ENCODE data around the gene CR1L. TPM values are rescaled to one million over a fixed set of nuclear protein-coding genes. Genes with fewer than 3 reads are reported as not detected.
"Not testable (repeated sequence)": the region's sequence is repeated elsewhere in the genome, so short reads cannot be mapped to it uniquely, and the experiment has no call there.

The CR1L gene
- total RNA-seq, 1 donor from 2014 or later, result 0.43 TPM

DNA sequence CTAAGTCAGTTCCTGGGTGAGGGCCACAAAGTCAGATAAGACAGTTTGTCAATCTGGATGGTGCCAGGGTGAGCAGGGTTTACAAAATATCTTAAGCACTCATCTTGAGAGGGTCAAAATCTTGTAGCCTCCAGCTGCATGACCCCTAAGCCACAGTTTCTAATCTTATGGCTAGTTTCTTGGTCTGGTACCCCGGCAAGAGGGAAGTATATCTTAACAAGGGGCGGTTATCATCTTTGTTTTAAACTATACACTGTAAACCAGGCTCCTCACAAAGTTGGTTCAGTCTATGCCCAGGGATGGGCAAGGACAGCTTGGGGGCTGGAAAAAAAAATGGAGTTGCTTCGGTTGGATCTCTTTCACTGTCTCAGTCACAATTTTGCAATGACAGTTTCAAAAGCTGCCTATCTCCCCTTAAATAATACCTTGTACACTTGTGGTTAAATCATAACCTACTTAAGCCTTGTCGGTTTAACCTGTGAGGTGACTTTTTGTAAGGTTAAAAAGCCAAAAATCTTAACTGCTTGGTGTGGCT, 99.1 kb downstream of the CR1L start:
- DNase-seq (ENCODE audit: low spot score) (no peak), ATAC-seq (no peak)

DNA sequence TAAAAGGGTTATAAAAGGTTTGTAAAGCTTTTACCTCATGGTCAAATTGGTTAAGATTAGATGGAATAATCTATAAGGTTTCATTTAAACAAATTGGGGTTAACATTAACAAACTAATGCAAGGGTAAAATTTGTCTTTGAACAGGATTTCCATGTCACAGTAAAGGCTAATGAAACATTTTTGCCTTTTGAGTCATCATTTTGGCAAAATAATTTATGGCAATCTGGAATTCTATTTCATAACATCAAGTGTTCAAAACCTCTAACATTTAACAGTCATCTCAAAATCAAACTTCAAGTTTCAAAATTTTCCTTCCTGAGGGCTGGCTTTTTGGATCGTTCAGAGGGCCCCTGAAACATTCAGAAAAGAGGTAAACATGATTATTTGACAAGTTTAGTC, 100.4 kb downstream of the CR1L start:
- DNase-seq (ENCODE audit: low spot score) (no peak), ATAC-seq (no peak)

DNA sequence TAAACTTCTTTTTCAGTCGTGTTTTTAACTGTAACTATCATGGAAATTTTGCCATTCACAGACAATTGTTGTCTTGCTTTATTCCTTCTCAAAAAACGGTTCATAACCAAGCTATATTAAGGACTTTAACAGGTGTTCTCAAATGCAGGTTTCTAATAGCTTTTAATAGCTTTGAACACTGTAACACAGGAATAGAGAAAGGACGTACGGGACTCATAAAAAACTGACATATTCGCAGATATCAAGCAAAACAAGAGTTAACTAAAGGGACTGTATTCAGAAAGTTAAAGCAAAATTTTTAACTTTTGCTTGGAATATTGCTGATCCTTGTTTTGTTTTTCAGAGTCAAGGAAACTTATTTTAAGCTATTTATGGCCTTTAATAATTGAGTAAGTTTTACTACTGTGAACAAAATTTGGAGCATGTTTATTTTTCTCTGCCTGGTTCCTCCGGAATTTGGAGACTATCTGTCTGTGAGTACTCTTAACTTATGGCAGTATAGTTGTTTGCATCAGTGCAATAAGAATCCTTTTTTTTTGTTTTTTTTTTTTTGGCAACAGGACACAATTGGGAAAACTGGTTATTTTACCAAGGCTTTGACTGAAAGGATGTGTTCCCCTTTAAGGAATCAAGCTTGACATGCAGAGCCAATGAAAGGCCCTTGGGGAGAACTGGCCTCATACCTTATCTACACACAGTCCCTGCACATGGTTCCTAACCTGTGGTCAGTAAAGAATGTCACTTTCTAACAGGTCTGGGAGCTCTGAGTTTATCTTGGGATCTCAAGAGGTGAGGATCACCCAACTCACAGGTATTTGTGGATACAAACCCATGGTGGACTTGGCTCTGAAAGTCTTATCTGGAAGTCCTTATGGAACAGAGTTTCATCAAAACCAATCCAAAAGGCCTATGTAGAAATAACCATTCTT, 101.2 kb downstream of the CR1L start:
- ATAC-seq, result no peak
- DNase-seq (ENCODE audit: low spot score), result no peak

DNA sequence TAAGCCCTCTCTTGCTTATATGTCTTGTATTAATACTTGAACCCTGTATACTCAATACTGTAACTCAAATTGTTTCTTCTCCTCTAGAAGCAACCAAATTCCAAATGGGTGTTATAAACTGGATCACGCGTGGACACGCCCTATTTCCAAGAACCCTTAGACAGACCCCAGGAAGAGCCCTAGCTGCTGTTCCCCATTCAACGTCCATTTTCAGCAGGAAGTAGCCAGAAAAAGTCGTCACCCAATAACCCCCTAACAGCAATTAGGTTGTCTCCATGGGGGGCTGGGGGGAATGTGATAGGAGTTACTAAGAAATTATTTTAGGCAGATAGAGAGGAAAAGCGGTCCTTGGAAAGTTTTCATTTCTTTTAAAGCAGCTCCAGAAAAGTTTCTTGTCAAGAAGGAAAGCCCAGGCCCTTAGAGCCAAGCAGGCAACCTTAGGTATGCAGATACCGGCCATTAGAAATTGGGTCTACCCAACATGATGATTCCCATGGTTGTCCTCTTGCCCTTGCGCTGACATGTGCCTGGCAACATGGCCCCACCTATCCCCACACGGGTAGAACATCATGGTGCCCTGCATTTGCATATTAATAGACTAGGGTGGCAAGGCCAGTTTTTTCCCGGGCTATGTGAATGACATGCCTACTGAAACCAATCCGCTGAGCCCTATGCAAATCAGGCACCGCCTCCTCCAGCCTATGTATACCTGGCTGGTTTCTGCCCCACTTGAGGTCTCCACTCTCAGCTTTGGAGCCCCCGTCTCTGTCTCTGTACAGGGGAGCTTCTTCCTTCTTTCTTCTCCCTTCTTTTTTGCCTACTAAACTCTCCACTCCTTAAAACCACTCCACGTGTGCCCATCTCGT, 102.9 kb downstream of the CR1L start:
- DNase-seq (ENCODE audit: low spot score), result no peak

DNA sequence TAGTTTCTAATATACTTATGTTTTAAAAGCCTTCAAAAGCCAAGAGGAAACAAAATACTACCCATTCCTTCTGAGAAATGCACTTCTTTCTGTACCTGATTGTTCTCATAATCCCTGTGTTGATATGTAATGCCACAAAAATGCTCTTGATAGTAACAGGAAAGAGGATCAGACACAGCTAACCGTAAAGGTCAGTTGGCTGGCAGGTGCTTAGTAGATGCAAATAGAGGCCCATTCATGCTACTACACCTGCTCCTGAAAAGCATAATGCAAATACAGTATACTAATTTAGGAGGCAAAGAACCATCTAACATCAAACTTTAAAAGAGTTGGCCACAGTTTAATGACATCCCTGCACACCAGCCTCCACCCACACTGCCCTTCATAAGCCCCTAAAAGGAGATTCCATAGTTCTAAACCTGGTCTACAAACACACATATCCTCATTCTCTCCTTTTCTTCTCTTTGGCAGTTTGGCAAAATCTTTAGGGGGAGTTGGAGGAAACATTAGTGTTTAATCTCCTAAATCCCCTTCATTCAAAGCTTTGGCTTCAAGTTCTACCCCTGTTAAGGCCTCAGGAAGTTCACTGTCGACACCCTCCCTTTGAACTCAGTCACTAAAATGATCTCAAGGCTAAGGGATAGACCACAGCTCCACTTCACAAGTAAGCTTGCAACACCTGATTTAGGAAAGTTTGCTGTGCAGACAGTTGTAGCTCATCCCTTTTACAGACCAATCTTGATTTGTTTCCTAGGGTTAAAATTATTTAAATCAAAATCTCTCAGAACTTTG, 104.0 kb downstream of the CR1L start:
- ATAC-seq (no peak), DNase-seq (ENCODE audit: low spot score) (no peak)

More for the DNA sequence above, 102.9 kb downstream of the CR1L start:
- no peak for ATAC-seq

DNA sequence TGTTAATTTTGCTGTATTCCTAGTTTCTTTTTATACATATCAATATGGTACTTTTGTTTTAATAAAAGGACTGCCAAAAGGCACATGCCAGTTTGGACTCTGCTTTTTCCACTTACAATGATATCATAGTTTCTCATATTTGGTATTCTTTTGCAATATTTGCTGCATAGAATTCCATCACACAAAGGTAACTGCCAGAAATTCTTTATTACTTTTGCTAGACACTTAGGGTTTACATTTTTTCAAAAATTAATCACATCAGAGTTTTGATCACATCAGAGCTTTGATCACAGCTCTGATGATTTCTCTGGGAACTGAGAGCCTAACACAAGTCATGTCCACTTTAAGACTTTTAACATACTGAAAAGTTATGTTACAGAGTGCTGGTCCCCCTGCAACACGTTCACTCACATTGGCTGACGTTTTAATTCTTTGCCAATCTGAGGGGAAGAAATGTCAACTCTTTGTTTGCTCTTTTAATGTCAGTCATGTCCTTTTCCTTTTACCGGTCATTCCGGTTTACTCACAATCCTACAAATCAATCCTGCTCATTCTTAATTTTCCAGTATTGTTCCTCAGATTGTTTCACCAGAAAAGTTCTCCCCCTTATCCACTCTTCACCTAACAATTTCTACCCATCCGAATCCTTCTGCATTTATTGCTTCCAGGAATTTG, 105.8 kb downstream of the CR1L start:
- DNase-seq (ENCODE audit: low spot score) (no peak), ATAC-seq (no peak)

DNA sequence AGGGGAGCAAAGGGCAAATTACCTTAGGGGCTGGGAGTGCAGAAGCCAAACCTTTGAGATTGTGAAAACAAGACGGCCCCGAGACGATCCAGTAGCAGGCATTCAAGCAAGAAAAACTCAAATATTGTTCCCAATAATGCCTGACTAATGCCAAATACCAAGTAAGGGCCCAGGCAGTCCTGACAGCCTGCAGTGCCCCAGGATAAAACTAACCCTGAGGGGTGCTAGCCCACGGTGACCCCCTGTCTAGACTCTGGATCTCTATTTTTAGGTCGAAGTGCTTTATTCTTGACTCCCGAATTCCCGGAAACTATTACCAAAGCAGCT, 106.5 kb downstream of the CR1L start:
- ATAC-seq, result peak; percentile 2
- not testable (repeated sequence) for DNase-seq (ENCODE audit: low spot score)

DNA sequence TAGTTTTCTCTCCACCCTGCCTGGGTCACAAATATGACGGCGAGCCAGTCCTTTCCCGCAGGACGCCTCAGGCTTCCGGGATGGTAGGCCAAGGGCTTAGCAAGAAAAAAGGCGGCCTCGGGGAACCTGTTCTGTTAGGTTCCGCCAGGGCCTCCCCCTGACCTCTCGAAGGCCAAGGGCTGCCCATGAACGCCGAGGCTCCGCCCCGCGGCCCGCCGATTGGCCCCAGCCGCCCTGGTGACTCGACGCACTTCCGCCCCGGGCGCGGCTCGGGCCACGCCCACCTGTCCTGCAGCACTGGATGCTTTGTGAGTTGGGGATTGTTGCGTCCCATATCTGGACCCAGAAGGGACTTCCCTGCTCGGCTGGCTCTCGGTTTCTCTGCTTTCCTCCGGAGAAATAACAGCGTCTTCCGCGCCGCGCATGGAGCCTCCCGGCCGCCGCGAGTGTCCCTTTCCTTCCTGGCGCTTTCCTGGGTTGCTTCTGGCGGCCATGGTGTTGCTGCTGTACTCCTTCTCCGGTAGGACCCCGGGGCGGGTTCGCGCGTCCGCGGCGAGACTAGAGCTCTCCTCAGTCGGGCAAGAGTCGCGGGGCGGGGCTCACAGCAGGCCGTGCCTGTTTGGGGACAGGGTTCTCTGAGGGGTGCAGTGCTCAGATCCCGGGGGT, 107.0 kb downstream of the CR1L start, which contains the start of gene CD46:
Gene CD46 (plus strand): TSS at position 265 of the 666 bp plus-strand sequence. CDS start 159 bp downstream, at position 424.
- ATAC-seq, result peak; percentile 91
- DNase-seq (ENCODE audit: low spot score), result peak; percentile 98

DNA sequence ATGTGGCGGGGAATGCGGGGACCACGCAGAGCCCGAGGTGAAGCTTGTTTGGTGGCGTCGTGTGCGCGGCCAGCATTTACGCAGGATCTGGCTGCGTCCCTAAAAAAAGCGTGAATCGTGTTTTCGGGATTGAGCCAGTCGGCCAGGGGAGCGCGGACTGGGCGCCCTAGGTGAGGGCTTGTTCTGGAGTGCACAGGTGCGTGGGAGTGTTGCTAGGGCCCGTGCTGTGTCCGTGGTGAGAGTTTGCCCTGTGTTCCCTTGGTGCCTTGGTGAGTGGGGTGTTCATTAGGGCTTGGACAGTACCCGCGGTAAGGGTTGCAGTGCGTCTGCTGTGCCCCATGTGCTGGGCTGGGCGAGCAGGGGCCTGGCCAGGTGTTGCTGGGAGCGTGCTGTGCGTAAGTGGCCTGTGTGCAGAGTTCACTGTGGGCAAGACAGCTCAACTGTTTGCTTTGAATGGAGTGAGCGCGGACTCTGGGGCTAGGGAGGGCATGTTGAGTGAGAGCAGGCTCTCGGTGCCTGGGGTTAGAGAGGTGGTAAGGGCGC, 107.6 kb downstream of the CR1L start:
- DNase-seq (ENCODE audit: low spot score) (peak; percentile 87), ATAC-seq (peak; percentile 79)

DNA sequence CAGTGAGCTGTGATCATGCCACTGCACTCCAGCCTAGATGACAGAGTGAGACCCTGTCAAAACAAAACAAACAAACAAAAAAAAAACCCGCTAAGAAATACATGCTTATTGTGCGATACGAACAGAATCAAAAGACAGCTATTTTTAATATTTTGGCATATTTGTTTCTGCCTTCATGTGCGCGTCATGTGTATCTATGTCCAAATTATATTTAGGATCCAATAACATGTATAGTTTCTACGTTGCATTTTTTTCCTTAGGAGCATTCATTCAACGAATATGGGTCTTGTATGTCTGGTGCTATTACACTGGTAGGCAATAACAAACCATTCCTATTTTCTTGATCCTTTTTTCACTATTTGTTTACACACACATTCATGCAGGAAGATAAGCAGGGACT, 108.7 kb downstream of the CR1L start:
- DNase-seq (ENCODE audit: low spot score) (no peak), ATAC-seq (no peak)

DNA sequence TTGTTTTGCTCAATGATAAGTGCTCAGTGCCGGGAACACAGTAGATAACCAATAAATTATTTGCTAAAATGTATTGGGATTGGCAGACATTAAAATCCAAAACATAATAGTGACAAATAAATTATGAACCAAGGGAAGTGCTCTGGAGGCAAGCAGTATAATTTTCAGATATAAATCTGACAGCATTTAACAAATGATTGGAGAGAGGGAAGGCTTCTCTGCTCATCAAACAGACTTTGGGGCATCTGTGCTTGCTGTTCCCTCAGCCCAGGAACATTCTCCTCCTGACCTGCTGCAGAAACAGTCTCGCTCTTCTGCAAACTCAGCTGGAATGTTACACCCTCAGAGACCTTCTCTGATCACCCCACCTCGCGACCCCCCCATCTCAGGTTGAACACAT, 109.1 kb downstream of the CR1L start:
- ATAC-seq (no peak), DNase-seq (ENCODE audit: low spot score) (no peak)

DNA sequence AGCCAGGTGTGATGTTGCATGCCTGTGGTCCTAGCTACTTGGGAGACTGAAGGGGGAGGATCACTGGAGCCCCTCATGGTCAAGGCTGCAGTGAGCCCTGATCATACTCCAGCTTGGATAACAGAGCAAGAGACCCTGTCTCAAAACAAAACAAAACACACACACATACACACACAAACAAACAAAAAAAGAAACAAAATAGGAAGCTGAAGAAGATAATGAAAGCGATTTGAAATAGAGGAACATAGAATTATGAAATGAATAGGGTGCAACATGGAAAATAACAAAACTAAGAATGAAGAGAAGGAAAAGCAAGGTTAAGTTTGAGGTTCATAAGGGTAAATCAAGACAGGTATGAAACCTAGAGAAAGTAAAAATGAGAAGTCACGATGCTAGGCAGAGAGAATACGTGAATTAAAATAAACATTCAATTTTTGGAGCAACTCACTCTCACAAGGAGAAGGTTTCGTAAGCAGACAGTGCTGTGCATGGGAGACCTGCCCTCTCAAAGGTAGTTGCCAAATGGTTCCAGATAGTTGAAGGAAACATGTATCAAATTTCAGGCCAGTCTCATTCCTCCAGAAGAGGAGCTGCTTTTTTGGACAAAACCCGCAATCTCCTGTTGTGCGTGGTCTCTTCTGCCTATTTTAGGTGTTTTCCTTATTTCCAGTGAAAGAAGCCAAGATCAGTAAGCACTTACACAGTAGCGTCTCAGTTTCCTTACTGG, 110.2 kb downstream of the CR1L start:
- DNase-seq (ENCODE audit: low spot score), result no peak
- ATAC-seq, result no peak

DNA sequence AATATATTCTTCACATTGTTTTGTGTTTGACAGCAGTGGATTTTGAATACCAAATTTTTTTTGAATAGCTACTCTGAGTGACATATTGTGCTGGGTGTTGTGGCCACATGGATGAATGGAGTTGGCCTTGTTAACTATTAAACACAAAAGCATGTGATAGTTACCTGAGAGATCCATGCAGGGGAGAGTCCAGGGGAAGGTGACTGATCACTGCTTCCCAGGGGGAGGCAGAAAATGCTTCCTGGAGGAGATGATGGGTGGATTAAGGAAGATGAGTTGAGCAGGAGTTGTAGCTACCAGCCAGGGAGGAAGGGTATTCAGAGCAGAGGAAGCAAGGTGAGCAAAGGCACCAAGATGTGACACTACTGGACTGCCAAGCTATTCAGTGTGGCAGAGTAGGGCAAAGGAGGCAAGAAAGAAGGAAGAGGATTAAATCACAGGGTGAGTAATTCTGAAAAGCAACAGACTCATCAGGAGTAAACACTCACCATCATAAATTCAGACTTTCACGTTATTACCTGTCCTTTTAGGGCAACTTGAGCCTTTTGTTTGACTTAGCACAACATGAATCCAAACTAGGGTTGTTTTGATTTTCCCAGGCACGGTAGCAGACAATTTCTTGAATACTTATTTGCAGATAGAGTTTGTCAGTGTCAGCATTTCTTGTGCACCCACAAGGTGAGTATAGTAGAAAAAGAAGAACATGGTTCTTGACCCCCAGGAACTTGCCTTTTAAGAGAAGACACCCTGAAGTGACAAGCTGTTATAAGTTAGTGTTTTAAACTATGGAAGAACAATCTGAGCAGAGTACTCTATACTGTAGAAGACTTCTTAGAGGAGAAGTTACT, 111.1 kb downstream of the CR1L start:
- DNase-seq (ENCODE audit: low spot score) (no peak), ATAC-seq (no peak)

DNA sequence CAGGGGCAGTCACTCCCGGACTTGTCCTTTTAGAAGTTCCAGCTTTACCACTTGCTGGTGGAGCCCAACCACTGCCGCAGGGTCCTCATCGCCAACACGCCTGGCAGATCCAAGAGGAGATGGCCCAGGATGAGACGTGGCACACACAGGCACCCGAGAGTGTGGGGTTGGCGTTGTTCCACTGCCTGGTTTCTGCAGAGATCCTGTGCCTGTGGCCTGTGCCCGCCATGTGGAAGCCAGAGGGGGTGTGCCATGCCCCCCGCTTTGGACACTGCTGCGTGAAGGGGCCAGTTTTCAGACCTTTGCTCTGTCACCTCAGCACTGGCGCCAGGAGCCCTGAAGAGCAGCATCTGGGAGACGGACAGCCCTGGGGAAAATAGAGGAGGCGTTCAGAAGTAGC, 117.7 kb downstream of the CR1L start:
- DNase-seq (ENCODE audit: low spot score) (no peak), ATAC-seq (no peak)

DNA sequence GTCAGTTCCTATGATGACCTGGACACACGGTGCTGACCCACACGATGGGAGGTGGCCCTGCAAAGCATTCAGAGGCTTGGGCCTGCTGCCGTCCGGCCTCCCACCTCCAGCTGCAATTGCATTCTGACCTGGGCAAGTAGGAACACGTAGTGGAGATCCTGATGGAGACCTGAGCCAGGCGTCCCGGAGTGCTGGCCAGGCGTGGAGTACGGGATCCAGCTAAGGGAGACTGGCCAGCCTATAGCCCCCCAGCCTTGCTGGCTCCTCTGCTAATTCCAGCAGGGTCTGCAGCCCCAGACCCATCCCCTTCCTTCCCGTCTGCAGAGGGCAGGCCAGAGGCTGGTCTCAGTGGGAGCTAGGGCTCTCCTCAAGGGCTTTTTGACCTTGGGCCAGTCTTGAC, 118.2 kb downstream of the CR1L start:
- DNase-seq (ENCODE audit: low spot score), result no peak

DNA sequence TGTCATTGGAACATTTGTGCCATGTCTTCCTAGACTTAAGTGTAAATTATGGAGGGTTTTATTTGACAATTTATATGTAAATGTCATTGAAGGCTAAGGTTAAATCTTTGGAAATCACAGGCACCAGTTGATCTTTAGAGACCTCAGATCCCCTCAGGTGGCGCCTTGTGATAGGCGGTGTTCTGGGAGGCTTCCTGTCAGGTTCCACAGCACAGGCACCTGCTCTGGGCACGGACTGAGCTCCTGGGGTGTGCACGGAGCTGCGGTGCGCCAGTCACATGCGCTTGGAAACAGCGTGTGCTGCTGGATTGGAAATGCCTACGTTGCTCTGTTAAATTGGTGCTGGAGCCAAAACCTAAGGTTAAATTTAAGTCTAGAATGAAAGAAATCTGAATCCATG, 119.0 kb downstream of the CR1L start:
- ATAC-seq (no peak), DNase-seq (ENCODE audit: low spot score) (no peak)

More for the DNA sequence above, 118.2 kb downstream of the CR1L start:
- ATAC-seq, result no peak

DNA sequence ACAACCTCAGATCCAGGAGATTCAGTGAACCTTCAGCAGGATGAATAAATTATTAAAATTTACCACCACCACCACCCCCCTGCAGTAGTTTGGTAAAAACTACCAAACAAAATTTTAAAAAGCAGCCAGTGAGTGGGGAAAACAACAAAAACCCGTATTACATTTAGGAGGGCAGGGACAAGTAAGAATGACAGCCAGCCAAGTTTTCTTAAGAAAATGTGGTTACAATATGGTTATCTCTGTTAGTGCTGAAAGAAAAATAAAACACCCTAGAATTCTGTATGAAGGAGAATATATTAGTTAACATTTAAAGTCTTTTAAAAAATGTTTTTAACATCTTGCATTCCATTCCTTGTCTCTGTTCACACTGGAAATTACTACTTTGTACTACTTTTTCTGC, 121.6 kb downstream of the CR1L start:
- DNase-seq (ENCODE audit: low spot score), result no peak
- ATAC-seq, result no peak

DNA sequence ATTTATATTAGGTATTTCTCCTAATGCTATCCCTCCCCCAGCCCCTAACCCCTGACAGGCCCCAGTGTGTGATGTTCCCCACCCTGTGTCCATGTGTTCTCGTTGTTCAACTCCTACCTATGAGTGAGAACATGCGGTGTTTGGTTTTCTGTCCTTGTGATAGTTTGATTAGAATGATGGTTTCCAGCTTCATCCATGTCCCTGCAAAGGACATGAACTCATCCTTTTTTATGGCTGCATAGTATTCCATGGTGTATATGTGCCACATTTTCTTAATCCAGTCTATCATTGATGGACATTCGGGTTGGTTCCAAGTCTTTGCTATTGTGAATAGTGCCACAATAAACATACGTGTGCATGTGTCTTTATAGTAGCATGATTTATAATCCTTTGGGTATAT, 125.6 kb downstream of the CR1L start:
- DNase-seq (ENCODE audit: low spot score); ATAC-seq: not testable (repeated sequence)
